ENCODE measurements around the gene SYNE2.
"Not testable (repeated sequence)": the region's sequence is repeated elsewhere in the genome, so short reads cannot be mapped to it uniquely, and the experiment has no call there.

SYNE2 gene

GRCh38 chr14:63852817-63853731 lies at the start of gene SYNE2:
SYNE2 (plus strand) TSS chr14:63853004; CDS start chr14:63909149, 56,145 bp downstream.
- no peak for DNase-seq (ENCODE audit: low read depth)

DNA sequence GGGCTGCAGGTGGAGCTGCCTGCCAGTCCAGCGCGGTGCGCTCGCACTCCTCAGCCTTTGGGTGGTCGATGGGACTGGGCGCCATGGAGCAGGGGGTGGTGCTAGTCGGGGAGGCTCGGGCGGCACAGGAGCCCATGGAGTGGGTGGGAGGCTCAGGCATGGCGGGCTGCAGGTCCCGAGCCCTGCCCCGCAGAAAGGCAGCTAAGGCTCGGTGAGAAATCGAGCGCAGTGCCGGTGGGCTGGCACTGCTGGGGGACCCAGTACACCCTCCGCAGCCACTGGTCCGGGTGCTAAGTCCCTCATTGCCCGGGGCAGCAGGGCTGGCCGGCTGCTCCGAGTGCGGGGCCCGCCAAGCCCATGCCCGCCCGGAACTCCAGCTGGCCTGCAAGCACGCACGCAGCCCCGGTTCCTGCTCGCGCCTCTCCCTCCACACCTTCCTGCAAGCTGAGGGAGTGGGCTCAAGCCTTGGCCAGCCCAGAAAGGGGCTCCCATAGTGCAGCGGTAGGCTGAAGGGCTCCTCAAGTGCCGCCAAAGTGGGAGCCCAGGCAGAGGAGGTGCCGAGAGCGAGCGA lies 49.5 kb upstream of the SYNE2 start:
- not testable (repeated sequence) for DNase-seq (ENCODE audit: low read depth)

GRCh38 chr14:63806064-63806463 lies 46.7 kb upstream of the SYNE2 start:
- not testable (repeated sequence) for DNase-seq (ENCODE audit: low read depth)

DNA sequence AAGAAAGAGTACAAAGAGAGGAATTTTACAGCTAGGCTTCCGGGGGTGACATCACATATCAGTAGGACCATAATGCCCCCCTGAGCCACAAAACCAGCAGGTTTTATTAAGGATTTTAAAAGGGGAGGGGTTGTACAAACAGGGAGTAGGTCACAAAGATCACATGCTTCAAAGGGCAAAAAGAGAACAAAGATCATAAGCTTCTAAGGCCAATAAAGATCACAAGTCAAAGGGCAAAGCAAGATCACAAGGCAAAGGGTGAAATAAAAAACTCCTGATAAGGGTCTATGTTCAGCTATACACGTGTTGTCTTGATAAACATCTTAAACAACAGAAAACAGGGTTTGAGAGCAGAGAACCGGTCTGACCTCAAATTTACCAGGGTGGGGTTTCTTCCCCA lies 41.1 kb upstream of the SYNE2 start:
- DNase-seq (ENCODE audit: low read depth): not testable (repeated sequence)

DNA sequence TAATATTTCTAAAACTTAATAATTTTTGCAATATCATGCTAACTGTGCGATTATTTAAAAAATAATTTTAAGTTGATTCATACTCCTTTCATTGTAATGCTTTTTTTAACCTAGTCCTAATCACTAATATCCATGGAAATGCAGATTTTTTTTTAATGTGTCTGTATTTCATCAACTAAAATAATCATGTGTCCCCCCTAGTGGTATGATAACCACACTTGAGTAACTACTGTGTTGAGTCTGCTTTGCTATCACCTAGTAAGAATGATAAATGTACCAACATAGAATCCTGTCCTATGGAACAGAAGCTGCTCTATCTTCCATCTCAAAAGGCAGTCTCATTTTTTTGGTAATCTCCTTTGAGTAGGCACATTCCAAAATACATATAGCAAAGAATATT lies 19.1 kb upstream of the SYNE2 start:
- no peak for DNase-seq (ENCODE audit: low read depth)

- DNase-seq (ENCODE audit: low read depth): no peak
Observed at GRCh38 chr14:63840981-63841380, 11.8 kb upstream of the SYNE2 start.

DNA sequence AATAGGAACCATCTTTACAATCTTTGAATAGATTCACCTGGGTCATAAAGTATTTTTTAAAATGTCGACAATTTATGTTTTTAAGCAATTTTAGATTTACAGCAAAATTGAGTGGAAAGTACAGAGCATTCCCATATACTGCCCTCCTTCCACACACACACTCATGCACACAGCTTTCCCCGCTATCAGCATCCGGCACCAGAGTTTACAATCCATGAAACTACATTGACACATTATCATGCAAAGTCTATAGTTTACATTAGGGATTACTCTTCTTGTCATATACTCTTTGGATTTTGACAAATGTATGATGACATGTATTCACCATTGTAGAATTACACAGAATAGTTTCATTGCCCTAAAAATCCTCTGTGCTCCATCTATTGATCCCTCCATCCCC lies 9.0 kb upstream of the SYNE2 start:
- DNase-seq (ENCODE audit: low read depth): no peak

DNA sequence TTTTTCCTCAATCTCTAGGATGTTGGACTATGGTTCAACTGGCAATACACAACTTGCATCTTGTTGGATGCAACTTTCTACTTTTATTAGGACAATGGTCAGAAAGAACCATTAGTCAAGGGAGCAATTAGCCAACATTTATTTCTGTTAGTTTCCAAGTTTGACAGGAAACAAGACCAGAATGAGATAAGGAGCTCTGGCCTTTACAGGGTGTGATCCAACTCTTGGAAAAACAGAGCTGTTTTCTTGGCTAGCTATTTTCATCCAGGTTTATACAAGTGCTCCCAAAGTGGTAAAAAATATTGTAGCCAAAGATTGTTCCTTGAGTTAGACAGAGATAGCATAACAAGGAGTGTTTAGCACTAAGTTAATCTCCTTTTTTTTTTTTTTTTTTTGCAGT lies 3.9 kb upstream of the SYNE2 start:
- DNase-seq (ENCODE audit: low read depth): no peak

- DNase-seq (ENCODE audit: low read depth): no peak
Observed at GRCh38 chr14:63852271-63852816, 460 bp upstream of the SYNE2 start.

DNA sequence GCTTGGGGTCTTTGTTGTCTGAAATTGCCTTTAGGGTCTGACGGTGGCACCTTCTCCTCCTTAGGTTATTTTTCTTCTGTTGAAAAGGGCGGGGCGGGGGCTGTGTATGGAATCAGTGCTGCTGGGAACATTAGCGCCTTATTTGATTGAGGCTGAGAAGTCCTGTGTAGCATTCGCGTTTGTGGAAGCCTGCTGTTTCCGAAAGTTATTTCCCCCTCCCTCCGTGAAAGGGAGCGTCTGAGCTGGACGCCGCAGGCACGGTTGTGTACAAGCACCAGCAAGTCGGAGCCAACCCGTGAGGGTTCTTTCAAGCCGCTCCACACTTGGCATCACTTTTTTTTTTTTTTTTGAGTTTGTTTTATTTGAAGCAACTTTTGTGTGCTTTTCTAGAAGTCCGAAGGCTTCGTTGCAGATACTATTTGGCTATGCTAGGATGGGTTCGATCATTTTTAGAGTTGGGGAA lies 1.1 kb downstream of the SYNE2 start:
- no peak for DNase-seq (ENCODE audit: low read depth)

GRCh38 chr14:63854330-63854729 lies 1.5 kb downstream of the SYNE2 start:
- DNase-seq (ENCODE audit: low read depth): no peak

GRCh38 chr14:63855281-63855680 lies 2.5 kb downstream of the SYNE2 start:
- no peak for DNase-seq (ENCODE audit: low read depth)

DNA sequence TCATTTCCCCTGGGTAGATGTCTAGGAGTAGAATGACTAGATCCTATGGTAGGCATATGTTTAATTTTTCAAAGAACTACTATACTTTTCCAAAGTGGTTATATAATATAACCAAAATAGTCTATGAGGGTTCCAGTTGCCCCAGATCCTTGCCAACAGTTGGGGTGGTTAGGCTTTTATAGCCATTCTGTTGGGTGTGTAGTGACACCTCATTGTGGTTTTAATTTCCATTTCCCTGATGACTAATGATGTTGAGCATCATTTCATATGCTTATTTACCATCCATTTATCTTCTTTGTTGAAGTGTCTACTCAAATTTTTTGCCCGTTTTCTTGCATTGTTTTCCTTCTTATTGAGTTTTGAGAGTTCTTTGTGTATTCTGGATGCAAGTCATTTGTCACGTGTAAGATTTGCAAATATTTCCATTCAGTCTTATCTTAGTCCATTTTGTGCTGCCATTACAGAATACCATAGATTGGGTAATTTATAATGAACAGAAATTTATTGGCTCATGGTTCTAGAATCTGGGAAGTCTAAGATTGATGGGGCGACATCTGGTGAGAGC lies 4.7 kb downstream of the SYNE2 start:
- DNase-seq (ENCODE audit: low read depth): no peak

GRCh38 chr14:63860146-63860545 lies 7.3 kb downstream of the SYNE2 start:
- DNase-seq (ENCODE audit: low read depth): no peak

DNA sequence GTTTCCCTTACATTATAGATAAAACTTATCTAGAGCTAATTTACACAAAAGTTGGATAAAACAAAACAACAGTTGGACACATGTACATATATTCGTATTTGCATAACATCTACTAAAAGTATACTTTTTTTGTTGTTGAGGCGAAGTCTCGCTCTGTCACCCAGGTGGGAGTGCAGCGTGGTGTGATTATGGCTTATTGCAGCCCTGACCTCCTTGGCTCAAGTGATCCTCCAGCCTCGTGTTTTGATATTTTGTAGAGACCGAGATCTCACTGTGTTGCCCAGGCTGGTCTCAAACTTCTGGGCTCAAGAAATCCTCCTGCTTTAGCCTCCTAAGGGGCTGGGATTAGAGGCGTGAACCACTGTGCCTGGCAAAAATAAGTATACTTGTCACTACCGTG lies 9.4 kb downstream of the SYNE2 start:
- no peak for DNase-seq (ENCODE audit: low read depth)

DNA sequence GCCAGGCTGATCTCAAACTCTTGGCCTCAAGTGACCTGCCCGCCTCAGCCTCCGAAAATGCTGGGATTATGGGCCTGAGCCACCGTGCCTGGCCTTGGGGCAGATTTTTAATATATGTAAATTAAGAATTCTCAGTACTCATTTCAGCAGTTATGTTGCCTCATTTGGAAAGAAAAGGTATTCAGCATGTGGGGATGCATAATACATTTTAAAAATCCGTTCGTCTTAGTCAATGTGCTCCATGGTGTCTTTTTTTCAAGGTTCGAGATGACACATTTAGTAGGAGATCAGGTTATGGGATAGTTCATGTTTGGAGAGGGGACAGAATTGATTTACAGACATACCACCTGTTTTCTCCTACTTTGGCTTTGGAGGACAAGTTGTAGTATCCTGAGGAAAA lies 10.2 kb downstream of the SYNE2 start:
- no peak for DNase-seq (ENCODE audit: low read depth)

DNA sequence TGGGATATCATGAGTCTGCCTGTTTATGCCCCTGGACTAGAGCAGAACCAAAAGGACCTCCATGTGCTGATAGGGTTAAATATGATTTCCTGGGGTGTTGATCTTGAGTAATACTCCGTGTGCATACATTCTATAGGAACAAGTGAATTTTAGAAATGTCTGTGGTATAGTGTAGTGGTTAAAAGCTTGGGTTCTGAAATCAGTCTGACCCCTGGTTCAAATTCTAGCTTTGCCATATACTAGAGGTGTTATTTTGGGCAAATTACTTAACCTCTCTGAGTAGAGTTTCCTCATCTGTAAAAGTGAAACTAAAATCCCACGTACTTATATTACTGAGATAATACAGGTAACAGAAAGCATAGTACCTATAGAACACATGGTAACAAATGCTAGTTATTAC lies 12.0 kb downstream of the SYNE2 start:
- DNase-seq (ENCODE audit: low read depth): not testable (repeated sequence)

- no peak for DNase-seq (ENCODE audit: low read depth)
Observed at GRCh38 chr14:63867933-63868921, 15.4 kb downstream of the SYNE2 start.

DNA sequence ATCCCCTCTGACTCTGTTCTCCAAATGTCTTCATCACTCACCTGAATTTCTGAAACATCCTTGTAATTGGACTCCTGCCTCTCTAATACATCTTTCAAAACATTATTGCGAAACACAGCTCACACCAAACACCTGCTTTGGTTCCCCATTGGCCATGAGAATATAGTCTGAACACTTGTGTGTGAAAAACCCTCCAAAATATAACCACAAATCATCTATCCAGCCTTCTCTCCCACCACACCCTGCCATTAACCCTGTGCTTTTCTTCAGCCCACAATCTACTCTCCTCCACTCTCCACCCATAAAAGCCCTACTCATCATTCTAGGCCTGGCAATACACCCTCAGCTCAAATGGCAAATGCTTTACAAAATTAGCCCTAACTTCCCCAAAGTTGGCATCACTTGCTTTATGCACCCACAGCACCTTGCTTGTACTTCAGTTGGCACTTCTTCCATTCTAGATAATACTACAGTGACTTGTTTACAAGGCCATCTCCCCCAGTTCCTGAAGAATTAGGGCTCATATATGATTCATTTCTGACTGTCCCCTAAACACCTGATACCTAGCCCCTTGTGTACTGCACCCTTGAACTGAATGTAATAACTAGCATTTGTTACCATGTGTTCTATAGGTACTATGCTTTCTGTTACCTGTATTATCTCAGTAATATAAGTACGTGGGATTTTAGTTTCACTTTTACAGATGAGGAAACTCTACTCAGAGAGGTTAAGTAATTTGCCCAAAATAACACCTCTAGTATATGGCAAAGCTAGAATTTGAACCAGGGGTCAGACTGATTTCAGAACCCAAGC lies 17.3 kb downstream of the SYNE2 start:
- not testable (repeated sequence) for DNase-seq (ENCODE audit: low read depth)

DNA sequence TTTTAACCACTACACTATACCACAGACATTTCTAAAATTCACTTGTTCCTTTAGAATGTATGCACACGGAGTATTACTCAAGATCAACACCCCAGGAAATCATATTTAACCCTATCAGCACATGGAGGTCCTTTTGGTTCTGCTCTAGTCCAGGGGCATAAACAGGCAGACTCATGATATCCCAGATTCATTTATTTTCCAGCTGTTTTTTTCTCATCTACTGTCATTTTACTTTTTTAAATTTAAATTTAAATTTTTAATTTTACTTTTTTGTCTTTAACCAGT lies 17.9 kb downstream of the SYNE2 start:
- DNase-seq (ENCODE audit: low read depth): not testable (repeated sequence)

GRCh38 chr14:63874223-63874622 lies 21.4 kb downstream of the SYNE2 start:
- no peak for DNase-seq (ENCODE audit: low read depth)
